ENCODE data around the gene CRADD.
"Not testable (repeated sequence)": the region's sequence is repeated elsewhere in the genome, so short reads cannot be mapped to it uniquely, and the experiment has no call there.

The CRADD gene

DNA sequence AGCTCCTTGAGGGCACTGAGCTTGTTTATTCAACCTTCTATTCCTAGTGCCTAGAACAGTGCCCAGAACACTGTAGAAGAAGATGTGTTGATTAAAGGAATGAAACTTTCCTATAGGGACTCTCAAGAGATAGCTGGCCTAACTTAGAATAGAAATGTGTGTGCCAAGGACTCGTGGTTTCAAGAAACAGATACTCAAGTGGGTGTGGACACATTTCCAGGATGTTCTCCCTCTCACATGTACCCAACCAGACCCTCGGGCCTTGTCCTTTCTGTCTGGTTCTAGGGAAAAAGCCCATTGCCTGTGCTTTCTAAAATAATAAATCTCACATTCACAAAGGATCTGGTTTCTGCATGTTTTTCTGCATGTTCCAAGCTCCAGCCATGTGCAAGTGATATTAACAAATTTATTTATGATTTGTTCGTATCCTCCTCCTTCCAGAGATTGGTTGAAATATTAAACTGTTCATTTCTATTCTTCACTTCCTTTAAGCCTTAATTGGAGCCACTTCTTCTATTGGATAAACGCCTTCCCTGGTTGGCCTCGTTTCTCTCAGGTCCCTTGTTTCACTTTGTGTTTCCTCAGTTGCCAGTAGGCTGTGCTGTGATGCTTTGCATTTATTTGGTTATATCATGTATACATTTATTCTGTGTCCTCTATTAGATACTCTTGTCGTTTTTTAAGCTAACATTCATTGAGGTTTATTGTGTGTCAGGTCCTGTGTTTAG, 89.8 kb downstream of the CRADD start:
- Histone ChIP-seq H3K4me3 (ENCODE audit: low read length) (no peak overlapping the region), H3K9me3 (ENCODE audit: control insufficient read depth, insufficient read depth, low read length) (no peaks in the 10 kb centered on the region), H3K27ac (ENCODE audit: low read length) (no peak overlapping the region), H3K36me3 (ENCODE audit: control insufficient read depth, insufficient read depth, low read length) (no peaks in the 10 kb centered on the region), H3K27me3 (ENCODE audit: control insufficient read depth, insufficient read depth, low read length) (no peaks in the 10 kb centered on the region), H3K4me1 (ENCODE audit: control insufficient read depth, insufficient read depth, low read length) (0 out of 2 replicates have a peak, but pooled peaks cover 3% of the 10 kb centered on the region)
- no peak for DNase-seq (ENCODE audit: low read depth, low spot score)
- WGBS (ENCODE audit: insufficient coverage, insufficient read length), result no CpG with 5 or more reads among the region's 6 CpGs

DNA sequence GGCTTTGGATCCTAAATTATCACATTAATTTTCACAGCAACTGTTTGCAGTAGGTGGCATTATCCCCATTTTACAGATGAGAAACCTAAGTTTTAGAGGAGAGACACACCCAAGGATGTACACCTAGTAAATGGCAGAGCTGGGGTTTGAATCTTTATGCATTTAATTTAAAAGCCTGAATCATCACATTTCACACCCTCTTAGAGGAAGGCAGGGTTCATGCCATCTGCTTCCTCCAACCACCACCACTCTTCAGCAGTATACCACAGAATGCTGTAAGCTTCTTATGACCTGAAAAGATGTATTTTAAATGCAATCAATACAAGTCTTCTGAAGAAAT, 90.3 kb downstream of the CRADD start:
- H3K27ac ChIP-seq (ENCODE audit: low read length), result no peak overlapping the region
- no peaks in the 10 kb centered on the region for H3K9me3 ChIP-seq (ENCODE audit: control insufficient read depth, insufficient read depth, low read length)
- DNase-seq (ENCODE audit: low read depth, low spot score), result no peak
- H3K27me3 ChIP-seq (ENCODE audit: control insufficient read depth, insufficient read depth, low read length), result no peaks in the 10 kb centered on the region
- H3K4me1 ChIP-seq (ENCODE audit: control insufficient read depth, insufficient read depth, low read length), result 0 out of 2 replicates have a peak, but pooled peaks cover 3% of the 10 kb centered on the region
- no peaks in the 10 kb centered on the region for H3K36me3 ChIP-seq (ENCODE audit: control insufficient read depth, insufficient read depth, low read length)
- no peak overlapping the region for H3K4me3 ChIP-seq (ENCODE audit: low read length)

DNA sequence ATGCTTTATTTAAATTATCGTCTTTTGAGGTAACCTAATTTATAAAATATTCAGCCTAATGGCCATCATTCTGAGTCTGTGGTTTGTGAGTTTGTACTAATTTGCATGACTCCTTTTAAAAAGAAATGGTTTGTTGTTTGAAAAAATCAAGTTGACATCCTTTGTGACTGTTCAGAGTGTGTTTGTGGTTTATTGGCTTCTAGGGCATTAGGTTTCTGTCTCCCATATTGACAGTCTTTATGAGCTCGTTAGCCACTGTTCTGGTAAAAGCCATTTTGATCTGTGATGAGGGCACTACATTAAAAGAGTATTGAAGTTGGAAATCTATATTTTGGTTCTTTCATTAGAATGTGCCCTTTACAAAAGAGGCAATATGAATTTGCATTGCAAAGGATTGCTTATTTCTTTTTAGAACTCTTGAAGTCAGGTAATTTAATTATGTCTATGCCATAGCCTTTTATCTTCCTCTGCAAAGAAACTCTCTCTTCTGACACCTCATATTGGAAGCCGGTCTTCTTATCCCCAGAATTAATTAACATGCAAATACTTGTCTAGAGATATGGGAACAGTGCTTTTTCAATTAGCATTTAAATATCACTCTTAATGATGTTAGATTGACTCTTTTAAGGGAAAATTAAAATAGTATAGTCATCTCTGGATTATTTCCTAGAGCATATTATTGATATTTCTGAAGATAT, 95.0 kb downstream of the CRADD start:
- WGBS (ENCODE audit: insufficient coverage, insufficient read length), result no CpG with 5 or more reads among the region's 3 CpGs
- Histone ChIP-seq H3K27ac (ENCODE audit: low read length) (no peak overlapping the region), H3K36me3 (ENCODE audit: control insufficient read depth, insufficient read depth, low read length) (no peaks in the 10 kb centered on the region), H3K9me3 (ENCODE audit: control insufficient read depth, insufficient read depth, low read length) (no peaks in the 10 kb centered on the region), H3K4me3 (ENCODE audit: low read length) (no peak overlapping the region), H3K4me1 (ENCODE audit: control insufficient read depth, insufficient read depth, low read length) (0 out of 2 replicates have a peak, but pooled peaks cover 1% of the 10 kb centered on the region), H3K27me3 (ENCODE audit: control insufficient read depth, insufficient read depth, low read length) (no peaks in the 10 kb centered on the region)
- DNase-seq (ENCODE audit: low read depth, low spot score), result no peak

DNA sequence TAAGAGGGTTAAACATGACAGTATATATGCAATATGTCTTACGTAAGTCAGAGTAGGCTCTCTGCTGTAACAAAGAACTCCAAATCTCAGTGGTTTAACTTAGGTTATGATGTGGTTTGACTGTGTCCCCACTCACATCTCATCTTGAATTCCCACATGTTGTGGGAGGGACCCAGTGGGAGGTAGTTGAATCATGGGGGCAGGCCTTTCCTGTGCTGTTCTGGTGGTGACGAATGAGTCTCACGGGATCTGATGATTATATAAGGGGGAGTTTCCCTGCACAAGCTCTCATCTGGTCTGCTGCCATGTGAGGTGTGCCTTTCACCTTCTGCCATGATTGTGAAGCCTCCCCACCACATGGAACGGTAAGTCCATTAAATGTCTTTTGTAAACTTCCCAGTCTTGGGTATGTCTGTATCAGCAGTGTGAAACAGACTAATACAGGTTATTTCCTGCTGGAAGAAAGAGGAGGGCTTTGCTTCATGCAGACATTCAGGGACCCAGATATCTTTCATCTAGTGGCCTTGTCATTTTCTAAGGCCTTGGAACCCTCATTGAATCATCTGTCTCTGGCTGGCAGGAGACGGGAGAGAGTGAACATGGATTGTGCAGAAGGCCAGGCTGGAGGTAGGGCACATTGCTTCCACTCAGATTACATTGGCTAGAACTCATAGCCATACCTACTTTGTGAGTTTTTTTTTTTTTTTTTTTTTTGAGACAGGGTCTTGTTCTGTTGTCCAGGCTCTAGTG, 96.1 kb downstream of the CRADD start:
- Histone ChIP-seq H3K36me3 (ENCODE audit: control insufficient read depth, insufficient read depth, low read length) (no peaks in the 10 kb centered on the region), H3K4me3 (ENCODE audit: low read length) (no peak overlapping the region), H3K27ac (ENCODE audit: low read length) (no peak overlapping the region), H3K27me3 (ENCODE audit: control insufficient read depth, insufficient read depth, low read length) (no peaks in the 10 kb centered on the region), H3K9me3 (ENCODE audit: control insufficient read depth, insufficient read depth, low read length) (no peaks in the 10 kb centered on the region), H3K4me1 (ENCODE audit: control insufficient read depth, insufficient read depth, low read length) (0 out of 2 replicates have a peak, but pooled peaks cover 1% of the 10 kb centered on the region)
- DNase-seq (ENCODE audit: low read depth, low spot score), result no peak
- WGBS (ENCODE audit: insufficient coverage, insufficient read length), result no CpG with 5 or more reads among the region's 5 CpGs

DNA sequence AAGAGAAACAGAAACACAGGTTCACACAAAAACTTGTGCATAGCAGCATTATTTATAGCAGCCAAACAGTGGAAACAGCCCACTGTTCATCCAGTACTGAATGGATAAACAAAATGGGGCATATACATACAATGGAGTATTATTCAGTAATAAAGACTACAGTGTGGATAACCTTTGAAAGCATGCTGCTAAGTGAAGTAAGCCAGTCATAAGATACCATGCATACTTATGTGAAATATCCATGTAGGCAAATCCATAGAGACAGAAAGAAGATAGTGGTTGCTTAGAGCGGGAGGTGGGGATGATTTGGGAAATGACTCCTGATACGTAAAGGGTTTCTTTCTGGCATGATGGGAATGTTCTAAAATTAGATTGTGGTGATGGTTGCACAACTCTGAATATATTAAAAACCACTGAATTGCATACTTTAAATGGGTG, 99.4 kb downstream of the CRADD start:
- H3K27ac ChIP-seq (ENCODE audit: low read length), result no peak overlapping the region
- DNase-seq (ENCODE audit: low read depth, low spot score), result no peak
- H3K4me1 ChIP-seq (ENCODE audit: control insufficient read depth, insufficient read depth, low read length), result 0 out of 2 replicates have a peak, but pooled peaks cover 1% of the 10 kb centered on the region
- H3K9me3 ChIP-seq (ENCODE audit: control insufficient read depth, insufficient read depth, low read length), result no peaks in the 10 kb centered on the region
- H3K4me3 ChIP-seq (ENCODE audit: low read length), result no peak overlapping the region
- no peaks in the 10 kb centered on the region for H3K27me3 ChIP-seq (ENCODE audit: control insufficient read depth, insufficient read depth, low read length)
- no CpG with 5 or more reads among the region's 2 CpGs for WGBS (ENCODE audit: insufficient coverage, insufficient read length)
- no peaks in the 10 kb centered on the region for H3K36me3 ChIP-seq (ENCODE audit: control insufficient read depth, insufficient read depth, low read length)

DNA sequence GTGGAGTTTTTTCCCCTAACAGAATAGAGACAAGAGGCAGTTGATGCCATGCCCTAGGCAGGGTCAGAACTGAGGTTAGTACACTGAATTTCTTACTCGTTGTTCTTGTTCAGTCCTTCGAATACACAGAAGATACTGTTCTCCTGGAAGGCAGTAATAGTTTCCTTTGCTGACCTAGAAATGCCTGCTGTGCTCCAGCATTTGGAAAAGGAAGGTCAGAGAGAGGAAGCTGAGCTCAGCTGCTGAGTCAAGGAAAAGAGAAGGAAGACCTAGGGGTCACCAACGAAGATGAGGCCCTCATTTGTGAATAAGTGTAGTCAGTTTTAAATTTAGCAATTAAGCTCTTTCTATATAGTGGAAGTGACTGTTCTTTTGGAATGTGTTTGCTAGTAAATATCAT, 100.1 kb downstream of the CRADD start:
- Histone ChIP-seq H3K4me3 (ENCODE audit: low read length) (no peak overlapping the region), H3K27ac (ENCODE audit: low read length) (no peak overlapping the region), H3K36me3 (ENCODE audit: control insufficient read depth, insufficient read depth, low read length) (no peaks in the 10 kb centered on the region), H3K27me3 (ENCODE audit: control insufficient read depth, insufficient read depth, low read length) (no peaks in the 10 kb centered on the region), H3K4me1 (ENCODE audit: control insufficient read depth, insufficient read depth, low read length) (0 out of 2 replicates have a peak, but pooled peaks cover 1% of the 10 kb centered on the region), H3K9me3 (ENCODE audit: control insufficient read depth, insufficient read depth, low read length) (no peaks in the 10 kb centered on the region)
- no CpG with 5 or more reads among the region's 3 CpGs for WGBS (ENCODE audit: insufficient coverage, insufficient read length)
- no peak for DNase-seq (ENCODE audit: low read depth, low spot score)

DNA sequence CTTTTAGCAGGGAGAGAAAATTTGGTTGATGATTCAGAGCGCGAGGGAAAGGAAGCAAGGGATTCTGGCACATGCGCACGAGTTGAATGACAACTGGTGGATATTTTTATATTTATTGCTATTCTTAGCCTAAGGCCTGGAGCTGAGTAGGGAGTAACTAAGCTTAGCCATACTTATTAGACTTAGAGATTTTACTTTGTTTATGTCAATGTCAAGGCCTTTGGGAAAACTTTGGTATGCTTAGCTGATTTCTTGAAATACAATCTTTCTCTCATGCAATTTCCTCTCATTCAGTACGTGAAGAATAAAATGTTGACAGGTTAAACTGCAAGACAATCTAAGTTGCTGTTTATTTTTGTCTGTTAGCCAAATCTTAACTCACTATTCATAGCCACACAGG, 101.1 kb downstream of the CRADD start:
- DNase-seq (ENCODE audit: low read depth, low spot score), result no peak
- Histone ChIP-seq H3K4me3 (ENCODE audit: low read length) (no peak overlapping the region), H3K9me3 (ENCODE audit: control insufficient read depth, insufficient read depth, low read length) (no peaks in the 10 kb centered on the region), H3K36me3 (ENCODE audit: control insufficient read depth, insufficient read depth, low read length) (no peaks in the 10 kb centered on the region), H3K27me3 (ENCODE audit: control insufficient read depth, insufficient read depth, low read length) (no peaks in the 10 kb centered on the region), H3K27ac (ENCODE audit: low read length) (no peak overlapping the region), H3K4me1 (ENCODE audit: control insufficient read depth, insufficient read depth, low read length) (0 out of 2 replicates have a peak, but pooled peaks cover 1% of the 10 kb centered on the region)
- no CpG with 5 or more reads among the region's 5 CpGs for WGBS (ENCODE audit: insufficient coverage, insufficient read length)

DNA sequence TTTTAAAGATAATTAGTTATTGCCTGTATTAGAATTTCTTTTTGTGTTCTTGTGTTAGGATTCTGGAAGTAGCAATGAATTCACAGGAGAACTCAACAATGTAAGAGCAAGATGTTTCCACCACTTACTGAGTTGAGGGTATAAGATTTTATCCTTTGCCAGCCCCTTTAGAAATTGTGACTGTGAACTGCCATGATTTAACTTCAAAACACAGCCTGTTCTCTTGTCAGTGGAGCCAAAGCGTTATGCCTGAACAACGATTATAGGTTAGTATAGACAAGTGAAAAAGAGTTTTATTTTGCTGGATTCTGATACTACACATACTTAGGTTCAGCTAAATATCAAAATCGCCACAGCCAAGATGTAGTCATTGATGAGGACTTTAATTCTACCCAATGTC, 101.6 kb downstream of the CRADD start:
- WGBS (ENCODE audit: insufficient coverage, insufficient read length), result no CpG with 5 or more reads among the region's 3 CpGs
- Histone ChIP-seq H3K27ac (ENCODE audit: low read length) (no peak overlapping the region), H3K4me3 (ENCODE audit: low read length) (no peak overlapping the region)

DNA sequence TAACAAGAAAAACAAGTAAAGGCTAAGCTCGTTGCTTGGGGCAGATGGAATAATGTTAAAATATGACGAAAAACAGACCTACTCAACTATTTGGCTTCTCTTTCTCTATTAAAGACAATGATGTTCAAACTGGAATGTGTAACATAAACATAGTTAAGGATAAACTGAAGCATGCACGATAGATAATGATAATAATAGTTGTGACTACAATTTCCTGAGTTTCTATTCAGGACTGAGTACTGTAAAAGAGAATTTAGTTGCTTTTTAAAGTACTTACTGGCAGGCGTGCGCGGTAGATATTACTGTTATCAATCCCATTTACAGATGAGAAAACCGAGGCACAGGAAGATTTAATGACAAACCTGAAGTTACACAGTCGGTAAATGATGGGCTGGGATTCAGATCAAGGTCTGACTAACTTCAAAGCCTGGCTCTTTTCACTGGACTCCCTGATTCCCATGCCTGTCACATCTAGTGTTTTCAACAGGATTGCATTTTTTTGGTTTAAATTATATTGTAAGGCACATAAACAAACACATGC, 103.0 kb downstream of the CRADD start:
- no peak overlapping the region for H3K27ac ChIP-seq (ENCODE audit: low read length)
- WGBS (ENCODE audit: insufficient coverage, insufficient read length), result no CpG with 5 or more reads among the region's 8 CpGs
- H3K4me3 ChIP-seq (ENCODE audit: low read length), result no peak overlapping the region
- H3K36me3 ChIP-seq (ENCODE audit: control insufficient read depth, insufficient read depth, low read length), result no peaks in the 10 kb centered on the region
- DNase-seq (ENCODE audit: low read depth, low spot score), result no peak
- 0 out of 2 replicates have a peak, but pooled peaks cover 1% of the 10 kb centered on the region for H3K4me1 ChIP-seq (ENCODE audit: control insufficient read depth, insufficient read depth, low read length)
- no peaks in the 10 kb centered on the region for H3K27me3 ChIP-seq (ENCODE audit: control insufficient read depth, insufficient read depth, low read length)
- H3K9me3 ChIP-seq (ENCODE audit: control insufficient read depth, insufficient read depth, low read length), result no peaks in the 10 kb centered on the region

More for the DNA sequence above, 101.6 kb downstream of the CRADD start:
- Histone ChIP-seq H3K9me3 (ENCODE audit: control insufficient read depth, insufficient read depth, low read length) (no peaks in the 10 kb centered on the region), H3K36me3 (ENCODE audit: control insufficient read depth, insufficient read depth, low read length) (no peaks in the 10 kb centered on the region), H3K4me1 (ENCODE audit: control insufficient read depth, insufficient read depth, low read length) (0 out of 2 replicates have a peak, but pooled peaks cover 1% of the 10 kb centered on the region), H3K27me3 (ENCODE audit: control insufficient read depth, insufficient read depth, low read length) (no peaks in the 10 kb centered on the region)
- no peak for DNase-seq (ENCODE audit: low read depth, low spot score)

DNA sequence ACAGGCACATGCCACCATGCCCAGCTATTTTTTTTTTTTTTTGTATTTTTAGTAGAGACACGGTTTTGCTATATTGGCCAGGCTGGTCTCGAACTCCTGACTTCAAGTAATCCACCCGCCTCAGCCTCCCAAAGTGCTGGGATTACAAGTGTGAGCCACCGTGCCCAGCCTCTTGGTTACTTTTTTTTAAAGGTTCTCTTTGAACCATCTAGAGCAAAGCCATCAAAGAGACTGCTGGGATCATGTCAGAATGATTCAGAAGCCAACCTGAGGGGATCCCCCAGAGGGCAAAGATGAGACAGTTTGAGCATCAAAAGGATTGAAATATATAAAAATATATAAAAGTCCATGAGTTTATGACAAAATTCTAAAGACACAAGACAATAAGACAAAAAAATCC, 103.7 kb downstream of the CRADD start:
- DNase-seq (ENCODE audit: low read depth, low spot score); H3K4me1 ChIP-seq (ENCODE audit: control insufficient read depth, insufficient read depth, low read length); H3K36me3 ChIP-seq (ENCODE audit: control insufficient read depth, insufficient read depth, low read length); H3K27ac ChIP-seq (ENCODE audit: low read length); H3K9me3 ChIP-seq (ENCODE audit: control insufficient read depth, insufficient read depth, low read length); H3K4me3 ChIP-seq (ENCODE audit: low read length); H3K27me3 ChIP-seq (ENCODE audit: control insufficient read depth, insufficient read depth, low read length): not testable (repeated sequence)
- WGBS (ENCODE audit: insufficient coverage, insufficient read length), result no CpG with 5 or more reads among the region's 4 CpGs
